K562 (cell line): ENCODE measurements around the gene RBFOX2. TPM values are rescaled to one million over a fixed set of nuclear protein-coding genes. Genes with fewer than 3 reads are reported as not detected.

Experiments
- ATAC-seq: fragments of 200-7000 bp; cut with Tn5 transposase; 3 replicates; pipeline ENCODE4 v1.9.1; 2020; ENCODE audit warnings: moderate library complexity
- BruUV-seq: library from RNA; stranded (reverse); fragments of 400-500 nt; replicated peaks from 2 replicates; lab custom pipeline; 2021; lab: Mats Ljungman, UMichigan
- CTCF ChIA-PET: fragments of 300-600 bp; formaldehyde crosslinking; extraction: SDS; loops from one replicate; lab custom pipeline; 2021; ENCODE audit warnings: low intra/inter-chr PET ratio; lab: Yijun Ruan, JAX
- POLR2A ChIA-PET: fragments of 300-600, 350-650 bp; sonication (Branson Sonifier 250); formaldehyde crosslinking; extraction: SDS; loops from one replicate; lab custom pipeline; 2021; ENCODE audit warnings: antibody characterized with exemption, inconsistent platforms; lab: Yijun Ruan, JAX
- DNase-seq, 4 experiments: peaks; one replicate each; pipeline versions ENCODE4 v3.0.0 to v3.0.0-alpha.2; 2011 to 2018; ENCODE audit warnings: low spot score in 3 of 4, mixed read lengths in 3 of 4; ENCODE audit errors: extremely low read depth in 1 of 4
- FAIRE-seq: peaks from 2 replicates; lab custom pipeline; 2011; peaks lifted over from hg19 to GRCh38; lab: Jason Lieb, UNC
- H2AFZ ChIP-seq: 2 replicates; pipeline ENCODE4 v1.6.0; 2011; ENCODE audit warnings: low read depth, low read length, control low read depth, inconsistent platforms
- H3K27ac ChIP-seq: fragments of 200-600 bp; 3 replicates; pipeline ENCODE4 v1.8.0; 2011; ENCODE audit warnings: low read depth, mild to moderate bottlenecking, control low read depth, inconsistent platforms, low read length, moderate library complexity, mixed read lengths; ENCODE audit errors: extremely low read depth
- H3K27me3 ChIP-seq, 2 experiments: fragments of 300-600 bp in 1 of 2; 2 replicates in 1 of 2; 3 replicates in 1 of 2; pipeline versions ENCODE4 v1.6.0 to v1.8.0; 2011; ENCODE audit warnings: inconsistent platforms in 2 of 2, low read length in 2 of 2, mild to moderate bottlenecking in 1 of 2, mixed read lengths in 1 of 2, moderate library complexity in 1 of 2; ENCODE audit not compliant: control insufficient read depth in 2 of 2, insufficient read depth in 2 of 2
- H3K36me3 ChIP-seq: fragments of 300-600 bp; 3 replicates; pipeline ENCODE4 v1.8.0; 2011; ENCODE audit warnings: mild to moderate bottlenecking, low read length, inconsistent platforms; ENCODE audit not compliant: control insufficient read depth, insufficient read depth
- H3K4me1 ChIP-seq, 2 experiments: fragments of 200-600 bp in 1 of 2; replicated peaks in 1 of 2; 2 replicates in 1 of 2; 3 replicates in 1 of 2; pipeline versions ENCODE4 v1.5.1 to v1.8.0; 2011; ENCODE audit warnings: inconsistent platforms in 2 of 2, low read length in 2 of 2, mild to moderate bottlenecking in 1 of 2, mixed read lengths in 1 of 2, moderate library complexity in 1 of 2; ENCODE audit not compliant: control insufficient read depth in 2 of 2, insufficient read depth in 2 of 2
- H3K4me2 ChIP-seq: 2 replicates; pipeline ENCODE4 v1.6.1; 2011; ENCODE audit warnings: low read length, control low read depth, inconsistent platforms, mixed read lengths; ENCODE audit not compliant: insufficient read depth
- H3K4me3 ChIP-seq: fragments of 200-600 bp; sonication (generic), shearing (Covaris generic); 2 replicates; pipeline ENCODE4 v1.5.1; 2016; ENCODE audit warnings: control low read depth, inconsistent platforms
- H3K79me2 ChIP-seq: fragments of 200-600 bp; 3 replicates; pipeline ENCODE4 v1.8.0; 2011; ENCODE audit warnings: low read length, inconsistent platforms; ENCODE audit not compliant: control insufficient read depth, insufficient read depth
- H3K9ac ChIP-seq, 2 experiments: 2 replicates each; pipeline versions ENCODE4 v1.6.0 to v1.6.1; 2011; ENCODE audit warnings: low read depth in 2 of 2, low read length in 2 of 2, control low read depth in 1 of 2, inconsistent platforms in 1 of 2, mild to moderate bottlenecking in 1 of 2, mixed read lengths in 1 of 2; ENCODE audit not compliant: insufficient read depth in 1 of 2
- H3K9me1 ChIP-seq: one replicate; pipeline ENCODE4 v1.6.0; 2011; ENCODE audit warnings: inconsistent platforms, mild to moderate bottlenecking, low read length, moderate library complexity; ENCODE audit not compliant: control insufficient read depth, insufficient read depth
- H3K9me3 ChIP-seq: replicated peaks from 2 replicates; pipeline ENCODE4 v1.5.1; 2011; ENCODE audit warnings: low read depth, low read length, inconsistent platforms; ENCODE audit not compliant: control insufficient read depth, insufficient read depth
- H4K20me1 ChIP-seq: replicated peaks from 2 replicates; pipeline ENCODE4 v1.6.1; 2011; ENCODE audit warnings: low read length, inconsistent platforms, mixed read lengths; ENCODE audit not compliant: control insufficient read depth, insufficient read depth
- CEBPB ChIP-seq: fragments of 450-650 bp; IDR thresholded peaks from 2 replicates; pipeline ENCODE4 v1.6.1; 2016; ENCODE audit warnings: missing genetic modification characterization, missing compliant biosample characterization
- CEBPG ChIP-seq, 3 experiments: fragments of 200-800 bp in 1 of 3; sonication (Bioruptor generic) in 1 of 3; sonication (generic) in 1 of 3; formaldehyde crosslinking in 1 of 3; IDR thresholded peaks in 2 of 3; conservative IDR thresholded peaks in 1 of 3; 2 replicates each; pipeline versions ENCODE4 v1.6.1 to v1.8.0; 2016 to 2022; ENCODE audit warnings: missing compliant biosample characterization in 2 of 3, missing genetic modification characterization in 2 of 3, mild to moderate bottlenecking in 1 of 3, missing genetic modification reagents in 1 of 3
- DMBX1 ChIP-seq: fragments of 250-450 bp; sonication (Bioruptor Pico); IDR thresholded peaks from 2 replicates; pipeline ENCODE4 v1.8.0; 2022; ENCODE audit warnings: inconsistent platforms, mild to moderate bottlenecking, moderate library complexity, borderline replicate concordance
- ETV6 ChIP-seq, 3 experiments: fragments of 150-350 bp in 1 of 3; sonication (generic) in 1 of 3; formaldehyde crosslinking in 1 of 3; IDR thresholded peaks; 2 replicates each; pipeline versions ENCODE4 v1.6.1 to v1.8.0; 2014 to 2022; ENCODE audit warnings: borderline replicate concordance in 2 of 3, low read depth in 2 of 3, antibody characterized with exemption in 1 of 3, low read length in 1 of 3, mild to moderate bottlenecking in 1 of 3, missing genetic modification reagents in 1 of 3
- JUND ChIP-seq, 2 experiments: IDR thresholded peaks; 2 replicates in 1 of 2; 3 replicates in 1 of 2; pipeline ENCODE4 v1.6.1; 2011; ENCODE audit warnings: borderline replicate concordance in 2 of 2, low read depth in 2 of 2, low read length in 2 of 2, improper control_type of control experiment in 1 of 2, missing biosample characterization in 1 of 2, missing genetic modification characterization in 1 of 2, missing genetic modification reagents in 1 of 2
- MBD2 ChIP-seq: sonication (generic); IDR thresholded peaks from 2 replicates; pipeline ENCODE4 v1.6.1; 2016; ENCODE audit warnings: low read depth, borderline replicate concordance
- POU5F1 ChIP-seq: fragments of 150-350 bp; IDR thresholded peaks from 2 replicates; pipeline ENCODE4 v1.6.1; 2014; ENCODE audit warnings: borderline replicate concordance, low read length, low read depth, mild to moderate bottlenecking; ENCODE audit not compliant: partially characterized antibody
- PRMT5 ChIP-seq: sonication (generic); formaldehyde crosslinking; IDR thresholded peaks from 2 replicates; pipeline ENCODE4 v1.5.0; 2020; ENCODE audit warnings: missing genetic modification reagents
- RBM25 ChIP-seq: fragments of 200-400 bp; formaldehyde crosslinking; IDR thresholded peaks from 2 replicates; pipeline ENCODE4 v1.6.1; 2018; ENCODE audit warnings: low read length, low read depth, moderate library complexity; ENCODE audit not compliant: severe bottlenecking
- SIRT6 ChIP-seq: IDR thresholded peaks from one replicate; pipeline ENCODE4 v1.6.1; 2012; ENCODE audit warnings: low read depth, mild to moderate bottlenecking, control low read depth, inconsistent platforms, low read length, moderate library complexity
- SMARCC2 ChIP-seq: fragments of 450-650 bp; IDR thresholded peaks from 2 replicates; pipeline ENCODE4 v1.6.1; 2017; ENCODE audit warnings: antibody characterized with exemption, moderate library complexity, mild to moderate bottlenecking, low read depth
- ZFPM2 ChIP-seq: fragments of 250-450 bp; sonication (Bioruptor Pico); IDR thresholded peaks from 2 replicates; pipeline ENCODE4 v1.5.1; 2022; ENCODE audit warnings: mild to moderate bottlenecking
- ZNF311 ChIP-seq: fragments of 250-450 bp; sonication (Bioruptor Pico); IDR thresholded peaks from 2 replicates; pipeline ENCODE4 v1.4.0; 2020; ENCODE audit warnings: mild to moderate bottlenecking, moderate library complexity
- ZNF384 ChIP-seq: IDR thresholded peaks from 2 replicates; pipeline ENCODE4 v1.6.1; 2012; ENCODE audit warnings: low read depth, low read length, improper control_type of control experiment
- WGBS: fragments of 100-300 bp; shearing (Covaris generic); methylation state at CpG from one replicate; pipeline ENCODE4 v1.1.6; 2016; ENCODE audit warnings: low coverage, mixed read lengths; ENCODE audit not compliant: insufficient coverage; ENCODE audit errors: missing lambda C conversion rate; 5-methylcytosine and 5-hydroxymethylcytosine counted together
- in situ Hi-C: fragments of 300-500 bp; cut with MboI; formaldehyde crosslinking; loops from 4 replicates; pipeline ENCODE4 v1.15.0; 2018; ENCODE audit warnings: inconsistent platforms, mixed read lengths
- intact Hi-C: fragments of 100-400 bp; cut with micrococcal nuclease; formaldehyde crosslinking; loops from 2 replicates; pipeline ENCODE4 v1.14.2; 2022
- polyA plus RNA-seq, 8 experiments: library from polyadenylated mRNA; depleted of rRNA in 4 of 8; stranded (reverse) in 5 of 8; unstranded in 3 of 8; fragments of >200 nt; fragmentation: Nextera tagmentation in 2 of 8; fragmentation: Illumina TruSeq in 1 of 8; extraction: Ambion mirVana in 2 of 8; extraction: Trizol in 1 of 8; gene quantifications; 2 replicates each; pipeline versions ENCODE4 v1.2.1 to v1.2.3, GENCODE V29; 2011 to 2014; ENCODE audit warnings: inconsistent platforms in 1 of 8, missing spikeins in 1 of 8
- total RNA-seq, 7 experiments: library from RNA; depleted of rRNA in 6 of 7; stranded (reverse); fragments of >200 nt in 6 of 7; fragmentation: Illumina TruSeq in 2 of 7; extraction: Trizol in 2 of 7; gene quantifications; 2 replicates each; pipeline versions ENCODE4 v1.2.1 to v1.2.3, GENCODE V29; 2011 to 2021; ENCODE audit warnings: low replicate concordance in 1 of 7
- TF ChIP-seq, protein P1 (sequence below): IDR thresholded peaks from 2 replicates; pipeline ENCODE4 v1.6.1; 2012; ENCODE audit warnings: low read depth, low read length, improper control_type of control experiment, borderline replicate concordance
- TF ChIP-seq, protein P2 (sequence below): IDR thresholded peaks from 3 replicates; pipeline ENCODE4 v1.6.1; 2011; ENCODE audit warnings: borderline replicate concordance, mild to moderate bottlenecking; ENCODE audit not compliant: insufficient read length, insufficient read depth

The RBFOX2 gene
- total and polyA plus RNA-seq, 9 of the 15 experiments (the other 6 are each of a cell fraction or from before 2014, with no cell fraction given), result 5.8 to 24.8 (median 14.2) TPM

DNA sequence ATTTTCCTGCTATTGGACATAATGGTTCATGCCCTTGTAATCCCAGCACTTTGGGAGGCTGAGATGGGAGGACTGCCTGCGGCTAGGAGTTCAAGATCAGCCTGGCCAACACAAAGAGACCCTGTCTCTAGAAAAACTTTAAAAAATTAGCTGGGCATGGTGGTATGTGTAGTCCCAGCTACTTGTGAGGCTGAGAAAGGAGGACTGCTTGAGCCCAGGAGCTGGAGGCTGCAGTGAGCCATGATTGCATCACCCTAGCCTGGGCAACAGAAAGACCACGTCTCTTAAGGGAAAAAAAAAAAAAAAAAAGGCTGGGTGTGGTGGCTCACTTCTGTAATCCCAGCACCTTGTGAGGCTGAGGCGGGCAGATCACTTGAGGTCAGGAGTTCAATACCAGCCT is 217.0 kb downstream of the RBFOX2 start (continued):
- TF ChIP-seq PRMT5 (CRISPR knock-in tag) (no peak), POU5F1 (no peak), JUND (IDR thresholded peaks at IDR 0.05; ENCODE audit: borderline replicate concordance, low read depth, low read length) (0 out of 2 replicates have a peak, but pooled peaks have one; percentile 6), JUND (tag; IDR thresholded peaks at IDR 0.05; ENCODE audit: borderline replicate concordance, low read depth, low read length) (no peak), CEBPG (CRISPR knock-in tag; IDR thresholded peaks at IDR 0.05) (peak; percentile 66), CEBPG (tag; conservative IDR thresholded peaks at IDR 0.05 in 1 of 2, IDR thresholded peaks at IDR 0.05 in 1 of 2) (0 out of 4 replicates have a peak, but pooled peaks of 1 of the 2 experiments have one; percentile 23), ZNF384 (peak; percentile 43; the same call in 1 of the 2 replicates), MBD2 (no peak)

DNA sequence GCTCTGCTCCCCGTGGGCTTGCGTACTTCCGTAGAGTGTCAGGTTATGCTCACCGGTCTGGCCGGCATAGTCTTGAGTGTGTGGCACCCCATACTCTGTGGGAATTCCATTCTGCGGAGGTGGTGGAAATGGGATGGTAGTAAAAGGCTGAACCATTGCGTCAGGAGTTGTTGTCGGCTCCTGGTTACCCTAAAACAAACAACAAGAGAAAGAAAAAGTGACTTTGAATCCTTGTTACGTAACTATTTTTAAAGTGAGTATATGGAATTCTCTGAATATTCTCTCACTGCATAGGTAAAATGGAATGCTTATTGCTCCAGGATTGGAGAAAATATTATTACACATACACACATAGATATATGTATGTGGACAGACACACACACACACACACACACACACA is 218.8 kb downstream of the RBFOX2 start:
- Histone ChIP-seq H3K4me3 (no peak overlapping the region), H3K9ac (no peak overlapping the region), H3K4me2 (no peak overlapping the region), H3K4me1 (no peaks in the 10 kb centered on the region), H4K20me1 (no peaks in the 10 kb centered on the region), H3K9me1 (no peaks in the 10 kb centered on the region), H2AFZ (no peak overlapping the region), H3K27ac (no peak overlapping the region), H3K27me3 (no peaks in the 10 kb centered on the region), H3K79me2 (no peaks in the 10 kb centered on the region; the same call in 2 of the 3 replicates), H3K9me3 (no peaks in the 10 kb centered on the region), H3K36me3 (peaks cover 6% of the 10 kb centered on the region; the same call in 2 of the 3 replicates)
- POLR2A ChIA-PET, result no interaction called here
- CTCF ChIA-PET, result no interaction called here
- 100% methylated on average over 6 of the region's 9 CpGs for WGBS
- DNase-seq (no peak), ATAC-seq (no peak), FAIRE-seq (no peak)
- TF ChIP-seq SMARCC2 (no peak), CEBPB (tag) (no peak), ETV6 (IDR thresholded peaks at IDR 0.05; ENCODE audit: borderline replicate concordance in 1 of 2, low read depth in 2 of 2, low read length in 1 of 2) (no peak), ETV6 (CRISPR knock-in tag; IDR thresholded peaks at IDR 0.05; ENCODE audit: borderline replicate concordance) (no peak), ZFPM2 (CRISPR knock-in tag) (no peak), SIRT6 (no peak), ZNF311 (CRISPR knock-in tag) (no peak), RBM25 (no peak), DMBX1 (CRISPR knock-in tag) (no peak)
- TF ChIP-seq, protein P1, sequence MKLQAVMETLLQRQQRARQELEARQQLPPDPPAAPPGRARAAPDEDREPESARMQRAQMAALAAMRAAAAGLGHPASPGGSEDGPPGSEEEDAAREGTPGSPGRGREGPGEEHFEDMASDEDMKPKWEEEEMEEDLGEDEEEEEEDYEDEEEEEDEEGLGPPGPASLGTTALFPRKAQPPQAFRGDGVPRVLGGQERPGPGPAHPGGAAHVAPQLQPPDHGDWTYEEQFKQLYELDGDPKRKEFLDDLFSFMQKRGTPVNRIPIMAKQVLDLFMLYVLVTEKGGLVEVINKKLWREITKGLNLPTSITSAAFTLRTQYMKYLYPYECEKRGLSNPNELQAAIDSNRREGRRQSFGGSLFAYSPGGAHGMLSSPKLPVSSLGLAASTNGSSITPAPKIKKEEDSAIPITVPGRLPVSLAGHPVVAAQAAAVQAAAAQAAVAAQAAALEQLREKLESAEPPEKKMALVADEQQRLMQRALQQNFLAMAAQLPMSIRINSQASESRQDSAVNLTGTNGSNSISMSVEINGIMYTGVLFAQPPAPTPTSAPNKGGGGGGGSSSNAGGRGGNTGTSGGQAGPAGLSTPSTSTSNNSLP, result no peak
- TF ChIP-seq, protein P2, sequence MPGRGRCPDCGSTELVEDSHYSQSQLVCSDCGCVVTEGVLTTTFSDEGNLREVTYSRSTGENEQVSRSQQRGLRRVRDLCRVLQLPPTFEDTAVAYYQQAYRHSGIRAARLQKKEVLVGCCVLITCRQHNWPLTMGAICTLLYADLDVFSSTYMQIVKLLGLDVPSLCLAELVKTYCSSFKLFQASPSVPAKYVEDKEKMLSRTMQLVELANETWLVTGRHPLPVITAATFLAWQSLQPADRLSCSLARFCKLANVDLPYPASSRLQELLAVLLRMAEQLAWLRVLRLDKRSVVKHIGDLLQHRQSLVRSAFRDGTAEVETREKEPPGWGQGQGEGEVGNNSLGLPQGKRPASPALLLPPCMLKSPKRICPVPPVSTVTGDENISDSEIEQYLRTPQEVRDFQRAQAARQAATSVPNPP, result no peak
- intact Hi-C loops, result no loop called here
- in situ Hi-C loops, result no loop called here
- BruUV-seq, result no TSS peak
